Parathyroid adenoma (tissue), 2 donors: Measurements from ENCODE around the gene LBHD1.
A peak's percentile ranks its signal among the peaks of the same experiment; 100 is the strongest.

Source experiments
- H2AFZ ChIP-seq: fragments of 300-600 bp; sonication (generic); one replicate; pipeline ENCODE4 v1.7.0; 2017; ENCODE audit warnings: antibody characterized with exemption, mild to moderate bottlenecking
- H3K27ac ChIP-seq: fragments of 300-600 bp; sonication (generic); one replicate; pipeline ENCODE4 v1.7.0; 2017
- H3K27me3 ChIP-seq: fragments of 300-600 bp; sonication (generic); one replicate; pipeline ENCODE4 v1.7.0; 2017; ENCODE audit warnings: low read length; ENCODE audit not compliant: control insufficient read depth, insufficient read depth
- H3K36me3 ChIP-seq: fragments of 300-600 bp; sonication (generic); one replicate; pipeline ENCODE4 v1.7.0; 2017; ENCODE audit warnings: low read length; ENCODE audit not compliant: control insufficient read depth, insufficient read depth
- H3K4me1 ChIP-seq: fragments of 300-600 bp; sonication (generic); one replicate; pipeline ENCODE4 v1.7.0; 2017; ENCODE audit warnings: control low read depth
- H3K4me2 ChIP-seq: fragments of 300-600 bp; sonication (generic); one replicate; pipeline ENCODE4 v1.7.0; 2017; ENCODE audit warnings: low read length
- H3K4me3 ChIP-seq: fragments of 300-600 bp; sonication (generic); one replicate; pipeline ENCODE4 v1.7.0; 2017; ENCODE audit warnings: low read depth, low read length
- H3K79me2 ChIP-seq: fragments of 300-600 bp; sonication (generic); one replicate; pipeline ENCODE4 v1.7.0; 2017; ENCODE audit warnings: control low read depth
- H3K9ac ChIP-seq: fragments of 300-600 bp; sonication (generic); one replicate; pipeline ENCODE4 v1.7.0; 2017; ENCODE audit warnings: mild to moderate bottlenecking
- H3K9me3 ChIP-seq: fragments of 300-600 bp; sonication (generic); one replicate; pipeline ENCODE4 v1.7.0; 2017; ENCODE audit warnings: low read length; ENCODE audit not compliant: control insufficient read depth
- TF ChIP-seq, protein P1 (sequence below): fragments of 300-600 bp; sonication (generic); IDR thresholded peaks from one replicate; pipeline ENCODE4 v1.7.0; 2017; ENCODE audit warnings: antibody characterized with exemption, mild to moderate bottlenecking
- donor health status: primary hyperparathyroidism.

Gene LBHD1

DNA sequence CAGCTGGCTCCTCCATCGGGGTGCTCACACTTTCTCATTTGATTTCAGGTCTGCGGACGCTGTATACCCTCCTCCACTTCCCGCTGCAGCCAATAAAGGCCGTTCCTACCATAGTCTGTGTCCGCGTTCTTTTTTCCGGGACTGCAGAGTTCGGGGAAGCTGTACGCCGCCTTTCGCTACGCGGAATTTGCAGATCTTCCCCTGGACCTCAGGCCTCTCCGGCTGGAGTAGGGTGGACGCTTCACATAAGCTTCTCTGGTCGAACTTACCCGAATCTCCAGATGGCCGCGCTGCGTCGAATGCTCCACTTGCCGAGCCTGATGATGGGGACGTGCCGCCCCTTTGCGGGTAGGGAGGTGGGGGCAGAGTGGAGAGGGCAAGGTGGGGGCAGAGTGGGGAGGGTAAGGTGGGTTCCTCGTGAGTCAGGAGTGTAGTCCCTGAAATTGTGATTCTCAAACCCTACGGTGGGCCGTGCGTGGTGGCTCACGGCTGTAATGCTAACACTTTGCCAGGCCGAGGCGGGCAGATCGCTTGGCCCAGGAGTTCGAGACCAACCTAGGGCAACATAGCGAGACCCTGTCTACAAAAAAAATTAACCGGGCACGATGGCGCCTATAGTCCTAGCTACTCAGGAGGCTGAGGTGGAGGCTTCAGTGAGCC is 6.3 kb downstream of the LBHD1 start:
- H3K36me3 ChIP-seq, result no peaks in the 10 kb centered on the region
- H3K9me3 ChIP-seq, result no peaks in the 10 kb centered on the region
- TF ChIP-seq, protein P1, sequence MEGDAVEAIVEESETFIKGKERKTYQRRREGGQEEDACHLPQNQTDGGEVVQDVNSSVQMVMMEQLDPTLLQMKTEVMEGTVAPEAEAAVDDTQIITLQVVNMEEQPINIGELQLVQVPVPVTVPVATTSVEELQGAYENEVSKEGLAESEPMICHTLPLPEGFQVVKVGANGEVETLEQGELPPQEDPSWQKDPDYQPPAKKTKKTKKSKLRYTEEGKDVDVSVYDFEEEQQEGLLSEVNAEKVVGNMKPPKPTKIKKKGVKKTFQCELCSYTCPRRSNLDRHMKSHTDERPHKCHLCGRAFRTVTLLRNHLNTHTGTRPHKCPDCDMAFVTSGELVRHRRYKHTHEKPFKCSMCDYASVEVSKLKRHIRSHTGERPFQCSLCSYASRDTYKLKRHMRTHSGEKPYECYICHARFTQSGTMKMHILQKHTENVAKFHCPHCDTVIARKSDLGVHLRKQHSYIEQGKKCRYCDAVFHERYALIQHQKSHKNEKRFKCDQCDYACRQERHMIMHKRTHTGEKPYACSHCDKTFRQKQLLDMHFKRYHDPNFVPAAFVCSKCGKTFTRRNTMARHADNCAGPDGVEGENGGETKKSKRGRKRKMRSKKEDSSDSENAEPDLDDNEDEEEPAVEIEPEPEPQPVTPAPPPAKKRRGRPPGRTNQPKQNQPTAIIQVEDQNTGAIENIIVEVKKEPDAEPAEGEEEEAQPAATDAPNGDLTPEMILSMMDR, result no peak
- no peaks in the 10 kb centered on the region for H3K27me3 ChIP-seq
- H2AFZ ChIP-seq, result peak overlapping the region; percentile 75
- no peaks in the 10 kb centered on the region for H3K79me2 ChIP-seq
- no peaks in the 10 kb centered on the region for H3K4me1 ChIP-seq
- peak overlapping the region; percentile 86 for H3K4me2 ChIP-seq
- no peak overlapping the region for H3K9ac ChIP-seq
- peak overlapping the region; percentile 70 for H3K27ac ChIP-seq
- peak overlapping the region; percentile 75 for H3K4me3 ChIP-seq

GRCh38 chr11:62665075-62665598 is 6.9 kb downstream of the LBHD1 start, which contains the start of the genes C11orf98 and CSKMT:
Gene C11orf98 (minus strand): TSS chr11:62665210. CDS start chr11:62665169, 41 bp downstream.
Gene CSKMT (plus strand): TSS chr11:62665312. CDS start chr11:62665880, 568 bp downstream.
- H3K9me3 ChIP-seq, result no peaks in the 10 kb centered on the region
- no peaks in the 10 kb centered on the region for H3K27me3 ChIP-seq
- TF ChIP-seq, protein P1, result no peak
- peak within 1 kb of the TSS; percentile 75 for H2AFZ ChIP-seq
- peak within 1 kb of the TSS; percentile 86 for H3K4me2 ChIP-seq
- H3K4me1 ChIP-seq, result no peaks in the 10 kb centered on the region
- H3K79me2 ChIP-seq, result no peaks in the 10 kb centered on the region
- H3K9ac ChIP-seq, result no peak within 1 kb of the TSS
- H3K27ac ChIP-seq, result peak within 1 kb of the TSS; percentile 70
- peak within 1 kb of the TSS; percentile 75 for H3K4me3 ChIP-seq
- no peaks in the 10 kb centered on the region for H3K36me3 ChIP-seq

DNA sequence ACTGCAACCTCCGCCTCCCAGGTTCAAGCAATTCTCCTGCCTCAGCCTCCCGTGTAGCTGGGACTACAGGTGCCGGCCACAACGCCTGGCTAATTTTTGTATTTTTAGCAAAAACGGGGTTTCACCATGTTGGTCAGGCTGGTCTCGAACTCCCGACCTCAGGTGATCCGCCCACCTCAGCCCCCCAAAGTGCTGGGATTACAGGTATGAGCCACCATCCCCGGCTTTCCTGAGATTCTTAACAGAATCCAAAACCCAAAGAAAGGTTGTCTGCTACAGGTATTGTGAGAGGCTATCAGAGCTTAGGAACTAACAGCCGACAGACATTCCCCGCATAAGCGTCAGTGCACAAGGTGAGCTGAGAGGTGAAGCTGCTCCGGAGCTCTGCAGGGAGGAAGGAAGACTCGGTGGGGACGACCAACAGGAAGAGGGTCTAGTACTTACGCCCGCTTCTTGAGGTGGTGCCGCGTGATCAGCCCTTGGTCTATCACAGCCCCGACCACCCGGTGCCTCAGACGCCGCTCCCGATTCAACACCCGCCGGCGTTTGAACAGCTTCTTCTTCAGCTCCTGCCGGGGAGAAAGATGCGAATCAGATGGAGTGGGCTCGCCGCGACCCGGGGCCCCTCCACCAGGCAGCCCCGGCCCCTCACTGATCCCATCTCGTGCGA is 7.5 kb downstream of the LBHD1 start:
- TF ChIP-seq, protein P1, result no peak
- H3K27me3 ChIP-seq, result no peaks in the 10 kb centered on the region
- H3K4me2 ChIP-seq, result peak overlapping the region; percentile 86
- H3K4me3 ChIP-seq, result peak overlapping the region; percentile 75
- no peaks in the 10 kb centered on the region for H3K36me3 ChIP-seq
- H3K9ac ChIP-seq, result no peak overlapping the region
- no peaks in the 10 kb centered on the region for H3K4me1 ChIP-seq
- H3K9me3 ChIP-seq, result no peaks in the 10 kb centered on the region
- H2AFZ ChIP-seq, result peak overlapping the region; percentile 75
- no peaks in the 10 kb centered on the region for H3K79me2 ChIP-seq
- peak overlapping the region; percentile 70 for H3K27ac ChIP-seq

GRCh38 chr11:62656796-62657429 is 15.2 kb downstream of the LBHD1 start:
- H3K4me2 ChIP-seq, result no peak overlapping the region
- no peaks in the 10 kb centered on the region for H3K27me3 ChIP-seq
- H3K79me2 ChIP-seq, result peaks cover 4% of the 10 kb centered on the region
- H3K36me3 ChIP-seq, result no peaks in the 10 kb centered on the region
- no peaks in the 10 kb centered on the region for H3K4me1 ChIP-seq
- TF ChIP-seq, protein P1, result no peak
- H2AFZ ChIP-seq, result no peak overlapping the region
- no peaks in the 10 kb centered on the region for H3K9me3 ChIP-seq
- no peak overlapping the region for H3K4me3 ChIP-seq
- H3K9ac ChIP-seq, result no peak overlapping the region
- no peak overlapping the region for H3K27ac ChIP-seq
